ENCODE data around the gene AMY1C.

- TF ChIP-seq, protein P1, sequence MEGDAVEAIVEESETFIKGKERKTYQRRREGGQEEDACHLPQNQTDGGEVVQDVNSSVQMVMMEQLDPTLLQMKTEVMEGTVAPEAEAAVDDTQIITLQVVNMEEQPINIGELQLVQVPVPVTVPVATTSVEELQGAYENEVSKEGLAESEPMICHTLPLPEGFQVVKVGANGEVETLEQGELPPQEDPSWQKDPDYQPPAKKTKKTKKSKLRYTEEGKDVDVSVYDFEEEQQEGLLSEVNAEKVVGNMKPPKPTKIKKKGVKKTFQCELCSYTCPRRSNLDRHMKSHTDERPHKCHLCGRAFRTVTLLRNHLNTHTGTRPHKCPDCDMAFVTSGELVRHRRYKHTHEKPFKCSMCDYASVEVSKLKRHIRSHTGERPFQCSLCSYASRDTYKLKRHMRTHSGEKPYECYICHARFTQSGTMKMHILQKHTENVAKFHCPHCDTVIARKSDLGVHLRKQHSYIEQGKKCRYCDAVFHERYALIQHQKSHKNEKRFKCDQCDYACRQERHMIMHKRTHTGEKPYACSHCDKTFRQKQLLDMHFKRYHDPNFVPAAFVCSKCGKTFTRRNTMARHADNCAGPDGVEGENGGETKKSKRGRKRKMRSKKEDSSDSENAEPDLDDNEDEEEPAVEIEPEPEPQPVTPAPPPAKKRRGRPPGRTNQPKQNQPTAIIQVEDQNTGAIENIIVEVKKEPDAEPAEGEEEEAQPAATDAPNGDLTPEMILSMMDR (IDR thresholded peaks at IDR 0.05; ENCODE audit: low read depth, low read length): no peak
- TF ChIP-seq EZH2phosphoT487 (IDR thresholded peaks at IDR 0.05; ENCODE audit: low read depth): no peak
These were observed 34.3 kb downstream of the AMY1C start for GRCh38 chr1:103783944-103784377.

All from OCI-LY3 (cell line).